CD14-positive monocyte (primary cell): ENCODE measurements around the gene YOD1. TPM values are rescaled to one million over a fixed set of nuclear protein-coding genes. Genes with fewer than 3 reads are reported as not detected.

Experiments used
- DNase-seq, 3 donors: peaks; one replicate each; pipeline ENCODE4 v3.0.0-alpha.2; 2011 to 2022
- H2AFZ ChIP-seq: 2 replicates; pipeline ENCODE4 v1.6.0; 2012; ENCODE audit warnings: mild to moderate bottlenecking, low read depth, low read length, inconsistent platforms; ENCODE audit not compliant: insufficient read depth, poor library complexity, severe bottlenecking
- H3K27ac ChIP-seq, 2 donors: 1 replicate in 1 of 2; 2 replicates in 1 of 2; pipeline ENCODE4 v1.5.1; 2012 to 2013; ENCODE audit warnings: low read length in 2 of 2, control low read depth in 1 of 2, inconsistent platforms in 1 of 2, low read depth in 1 of 2, mild to moderate bottlenecking in 1 of 2
- H3K27me3 ChIP-seq, 2 donors: one replicate each; pipeline versions ENCODE4 v1.6.0 to v1.6.1; 2011 to 2013; ENCODE audit warnings: low read length in 2 of 2; ENCODE audit not compliant: control insufficient read depth in 2 of 2, insufficient read depth in 2 of 2
- H3K36me3 ChIP-seq, 2 donors: replicated peaks in 1 of 2; 1 replicate in 1 of 2; 2 replicates in 1 of 2; pipeline versions ENCODE4 v1.5.1 to v1.6.1; 2012 to 2013; ENCODE audit warnings: low read length in 2 of 2, control low read depth in 1 of 2, inconsistent platforms in 1 of 2, mild to moderate bottlenecking in 1 of 2; ENCODE audit not compliant: insufficient read depth in 2 of 2, control insufficient read depth in 1 of 2
- H3K4me1 ChIP-seq, 2 donors: 1 replicate in 1 of 2; 2 replicates in 1 of 2; pipeline versions ENCODE4 v1.5.1 to v1.6.1; 2012 to 2013; ENCODE audit warnings: low read length in 2 of 2, control low read depth in 1 of 2, inconsistent platforms in 1 of 2, mild to moderate bottlenecking in 1 of 2, moderate library complexity in 1 of 2; ENCODE audit not compliant: insufficient read depth in 2 of 2, control insufficient read depth in 1 of 2
- H3K4me2 ChIP-seq: replicated peaks from 2 replicates; pipeline ENCODE3; 2012; ENCODE audit warnings: low read length, moderate library complexity, mild to moderate bottlenecking; ENCODE audit not compliant: poor library complexity, severe bottlenecking; ENCODE audit errors: extremely low read depth
- H3K4me3 ChIP-seq, 3 experiments: fragments of 200-600 bp in 1 of 3; sonication (generic) in 1 of 3; replicated peaks in 1 of 3; 1 replicate in 2 of 3; 2 replicates in 1 of 3; pipeline ENCODE4 v1.5.1; 2011 to 2013; ENCODE audit warnings: low read length in 3 of 3, mild to moderate bottlenecking in 3 of 3, control low read depth in 2 of 3, low read depth in 2 of 3, inconsistent platforms in 1 of 3, moderate library complexity in 1 of 3
- H3K79me2 ChIP-seq: 2 replicates; pipeline ENCODE4 v1.6.0; 2012; ENCODE audit warnings: mild to moderate bottlenecking, control low read depth, inconsistent platforms, low read length, moderate library complexity; ENCODE audit not compliant: insufficient read depth
- H3K9ac ChIP-seq: 2 replicates; pipeline ENCODE4 v1.6.0; 2017; ENCODE audit warnings: low read length, mild to moderate bottlenecking; ENCODE audit not compliant: insufficient read depth, poor library complexity, severe bottlenecking
- H3K9me3 ChIP-seq, 2 donors: replicated peaks in 1 of 2; 1 replicate in 1 of 2; 2 replicates in 1 of 2; pipeline versions ENCODE4 v1.5.1 to v1.6.1; 2012 to 2013; ENCODE audit warnings: low read length in 2 of 2, control low read depth in 1 of 2; ENCODE audit not compliant: control insufficient read depth in 1 of 2, insufficient read depth in 1 of 2
- H4K20me1 ChIP-seq: 2 replicates; pipeline ENCODE4 v1.6.0; 2012; ENCODE audit warnings: mild to moderate bottlenecking, low read length, control low read depth, moderate library complexity; ENCODE audit not compliant: insufficient read depth
- H3K27ac Mint-ChIP-seq, 7 donors: one replicate each; pipeline ENCODE4 v1.8.0; 2020; ENCODE audit warnings: mild to moderate bottlenecking in 7 of 7, mixed read lengths in 7 of 7, moderate library complexity in 6 of 7, inconsistent platforms in 2 of 7
- H3K27me3 Mint-ChIP-seq, 3 donors: one replicate each; pipeline ENCODE4 v1.8.0; 2021 to 2022; ENCODE audit warnings: low read depth in 3 of 3, mild to moderate bottlenecking in 3 of 3, mixed read lengths in 3 of 3, moderate library complexity in 3 of 3, inconsistent platforms in 1 of 3
- H3K36me3 Mint-ChIP-seq, 2 donors: one replicate each; pipeline ENCODE4 v1.8.0; 2020; ENCODE audit warnings: mixed read lengths in 2 of 2, inconsistent platforms in 1 of 2, mild to moderate bottlenecking in 1 of 2
- H3K4me1 Mint-ChIP-seq: one replicate; pipeline ENCODE4 v1.8.0; 2020; ENCODE audit warnings: mild to moderate bottlenecking, mixed read lengths
- H3K4me3 Mint-ChIP-seq, 2 donors: one replicate each; pipeline ENCODE4 v1.8.0; 2020; ENCODE audit warnings: mild to moderate bottlenecking in 2 of 2, mixed read lengths in 2 of 2, moderate library complexity in 1 of 2
- H3K9me3 Mint-ChIP-seq, 7 donors: one replicate each; pipeline ENCODE4 v1.8.0; 2020 to 2022; ENCODE audit warnings: mixed read lengths in 7 of 7, mild to moderate bottlenecking in 6 of 7, moderate library complexity in 6 of 7, inconsistent platforms in 2 of 7
- CTCF ChIP-seq: fragments of 200-600 bp; IDR thresholded peaks from one replicate; pipeline ENCODE4 v1.8.0; 2022; ENCODE audit warnings: antibody characterized with exemption, mild to moderate bottlenecking
- WGBS: methylation state at CpG from one replicate; pipeline ENCODE4 v1.1.5; 2013; ENCODE audit warnings: missing lambda C conversion rate; ENCODE audit not compliant: insufficient coverage; 5-methylcytosine and 5-hydroxymethylcytosine counted together
- intact Hi-C, 2 donors: fragments of 100-400 bp; cut with micrococcal nuclease; formaldehyde crosslinking; loops; one replicate each; pipeline versions ENCODE4 v1.15.0 to v1.15.1; 2023
- polyA plus RNA-seq, 3 donors: library from polyadenylated mRNA; depleted of rRNA in 1 of 3; unstranded in 2 of 3; stranded (reverse) in 1 of 3; fragments of 300-500 nt in 2 of 3; fragments of >200 nt in 1 of 3; fragmentation: Illumina TruSeq in 2 of 3; gene quantifications; 1 replicate in 2 of 3; 2 replicates in 1 of 3; pipeline ENCODE4 v1.2.3, GENCODE V29; 2012 to 2021

Gene YOD1
- polyA plus RNA-seq, 3 donors, result 1.6 to 8.2 (median 1.7) TPM

- no peak overlapping the region for H3K4me3 ChIP-seq
- peaks cover 0 to 2% of the 10 kb centered on the region in 2 donors for H3K27me3 ChIP-seq
- no peak overlapping the region for H3K27ac ChIP-seq
- no peak for DNase-seq
- H3K79me2 ChIP-seq, result no peaks in the 10 kb centered on the region
- Mint-ChIP-seq H3K9me3 (no peaks in the 10 kb centered on the region), H3K36me3 (peaks cover 0 to 19% of the 10 kb centered on the region in 2 donors), H3K4me1 (peaks cover 8% of the 10 kb centered on the region), H3K4me3 (no peak overlapping the region), H3K27me3 (peaks cover 3 to 6% (median 3%) of the 10 kb centered on the region in 3 donors), H3K27ac (no peak overlapping the region)
- peaks cover 0 to 7% of the 10 kb centered on the region in 2 donors for H3K36me3 ChIP-seq
- no peak overlapping the region for H3K9ac ChIP-seq
- H3K4me2 ChIP-seq, result no peak overlapping the region
- no peaks in the 10 kb centered on the region for H4K20me1 ChIP-seq
- peaks cover 0 to 6% of the 10 kb centered on the region in 2 donors for H3K4me1 ChIP-seq
- H3K9me3 ChIP-seq, result no peaks in the 10 kb centered on the region
- TF ChIP-seq CTCF, result no peak
- H2AFZ ChIP-seq, result no peak overlapping the region
- 97% methylated on average over 3 of the region's 6 CpGs for WGBS
- intact Hi-C loops, result loop anchor here (5.0 to 10.0 kb wide), 5 partner anchors 235 to 418 kb away; partner anchors contain the start of genes CD55 (in 1 of the 2) and CR1 (in 1 of the 2)
Observed at GRCh38 chr1:207079706-207080241, 28.8 kb upstream of the YOD1 start.

- H3K27ac Mint-ChIP-seq, result no peak overlapping the region
- no peak overlapping the region for H2AFZ ChIP-seq
- DNase-seq, result no peak
- H3K9ac ChIP-seq, result no peak overlapping the region
- peaks cover 5% of the 10 kb centered on the region for H3K4me1 Mint-ChIP-seq
- no peaks in the 10 kb centered on the region for H4K20me1 ChIP-seq
- intact Hi-C loops, result no loop called here
- no peak overlapping the region for H3K27ac ChIP-seq
- no peaks in the 10 kb centered on the region for H3K9me3 ChIP-seq
- H3K4me1 ChIP-seq, result peaks cover 0 to 6% of the 10 kb centered on the region in 2 donors
- peaks cover 0 to 7% of the 10 kb centered on the region in 2 donors for H3K36me3 ChIP-seq
- peaks cover 3 to 6% (median 3%) of the 10 kb centered on the region in 3 donors for H3K27me3 Mint-ChIP-seq
- TF ChIP-seq CTCF, result no peak
- H3K4me3 ChIP-seq, result no peak overlapping the region
- H3K36me3 Mint-ChIP-seq, result peaks cover 3 to 24% of the 10 kb centered on the region in 2 donors
- no peak overlapping the region for H3K4me2 ChIP-seq
- H3K9me3 Mint-ChIP-seq, result no peaks in the 10 kb centered on the region
- no peaks in the 10 kb centered on the region for H3K27me3 ChIP-seq
- WGBS, result over 99% methylated on average over 9 of the region's 11 CpGs
- H3K79me2 ChIP-seq, result no peaks in the 10 kb centered on the region
- H3K4me3 Mint-ChIP-seq, result no peak overlapping the region
Observed at GRCh38 chr1:207078578-207079132, 27.6 kb upstream of the YOD1 start.
